Activated CD4-positive, CD25-positive, alpha-beta regulatory T cell treated with anti-CD3 and anti-CD28 coated beads, Interleukin-2, amount 50 U/mL, for 24 hours (primary cell): ENCODE results near the gene TLCD1.

Experiments
- ATAC-seq, 2 donors: fragments of 150-1000 bp; cut with Tn5 transposase; one replicate each; pipeline ENCODE4 v1.10.0; 2021; ENCODE audit warnings: mild to moderate bottlenecking in 1 of 2, moderate library complexity in 1 of 2

TLCD1 gene

GRCh38 chr17:28682655-28683054 lies 43.4 kb downstream of the TLCD1 start:
- no peak for ATAC-seq

GRCh38 chr17:28675980-28676379 lies 50.1 kb downstream of the TLCD1 start:
- no peak for ATAC-seq

- ATAC-seq, result no peak
These were observed 50.5 kb downstream of the TLCD1 start for GRCh38 chr17:28675490-28675889.
